HG02798 (cell line): Measurements from ENCODE around the gene DDX54.
"Not testable (repeated sequence)": the region's sequence is repeated elsewhere in the genome, so short reads cannot be mapped to it uniquely, and the experiment has no call there.

ENCODE experiments used
- ATAC-seq: cut with Tn5 transposase; IDR thresholded peaks from one replicate; pipeline ENCODE4 v1.9.1; 2021; ENCODE audit warnings: mild to moderate bottlenecking; ENCODE audit not compliant: unreplicated experiment, poor library complexity

The DDX54 gene

GRCh38 chr12:113220593-113221180, 35.4 kb upstream of the DDX54 start:
- ATAC-seq = no peak

- ATAC-seq = no peak
These were observed 30.7 kb upstream of the DDX54 start for GRCh38 chr12:113216027-113216426.

- ATAC-seq = peak; percentile 34
These were observed 29.7 kb upstream of the DDX54 start for GRCh38 chr12:113214895-113215400.

GRCh38 chr12:113211160-113211559, 25.9 kb upstream of the DDX54 start:
- no peak for ATAC-seq

- ATAC-seq = peak; percentile 82
These were observed 23.0 kb upstream of the DDX54 start for GRCh38 chr12:113208041-113208934.

- ATAC-seq = no peak
These were observed 22.3 kb upstream of the DDX54 start for GRCh38 chr12:113207613-113208040.

- ATAC-seq = not testable (repeated sequence)
These were observed 21.5 kb upstream of the DDX54 start for GRCh38 chr12:113206802-113207201.

GRCh38 chr12:113204804-113205203, 19.5 kb upstream of the DDX54 start:
- ATAC-seq = no peak

GRCh38 chr12:113203852-113204760, 18.8 kb upstream of the DDX54 start:
- no peak for ATAC-seq

GRCh38 chr12:113202300-113203075, 17.2 kb upstream of the DDX54 start:
- no peak for ATAC-seq

- ATAC-seq = no peak
These were observed 16.2 kb upstream of the DDX54 start for GRCh38 chr12:113201187-113202177.

- no peak for ATAC-seq
These were observed 14.9 kb upstream of the DDX54 start for GRCh38 chr12:113200021-113200797.

GRCh38 chr12:113198296-113198695, 13.0 kb upstream of the DDX54 start:
- ATAC-seq = no peak

- ATAC-seq = no peak
These were observed 12.3 kb upstream of the DDX54 start for GRCh38 chr12:113197518-113198077.

- ATAC-seq = no peak
These were observed 11.7 kb upstream of the DDX54 start for GRCh38 chr12:113196990-113197389.

- no peak for ATAC-seq
These were observed 11.3 kb upstream of the DDX54 start for GRCh38 chr12:113196582-113196981.

GRCh38 chr12:113195598-113195997, 10.3 kb upstream of the DDX54 start:
- ATAC-seq = no peak
